NCI-H128 (cell line): ENCODE results near the gene ZBTB49.

Experiments
- DNase-seq: peaks from one replicate; lab custom pipeline; 2025; ENCODE audit not compliant: unreplicated experiment; lab: John Stamatoyannopoulos, UW

The ZBTB49 gene

DNA sequence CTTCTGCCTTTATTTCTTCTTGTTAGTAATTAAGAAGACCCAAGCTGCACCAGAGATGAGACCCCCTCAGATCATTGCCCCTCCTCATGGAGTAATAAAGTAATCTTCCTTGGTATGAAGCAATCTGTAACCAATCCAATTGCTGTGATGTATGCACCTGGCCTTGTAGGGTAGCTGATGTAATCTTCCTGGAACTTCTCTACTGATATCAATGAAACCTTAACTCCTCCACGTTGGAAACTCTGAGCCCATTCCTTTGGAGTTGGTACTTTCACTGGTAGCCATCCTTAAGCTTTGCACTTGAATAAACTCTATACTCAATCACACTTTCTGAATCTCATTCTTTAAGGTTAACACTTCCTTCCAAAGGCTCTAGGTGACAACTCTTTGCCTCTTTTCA is 65.3 kb downstream of the ZBTB49 start:
- DNase-seq, result no peak

DNA sequence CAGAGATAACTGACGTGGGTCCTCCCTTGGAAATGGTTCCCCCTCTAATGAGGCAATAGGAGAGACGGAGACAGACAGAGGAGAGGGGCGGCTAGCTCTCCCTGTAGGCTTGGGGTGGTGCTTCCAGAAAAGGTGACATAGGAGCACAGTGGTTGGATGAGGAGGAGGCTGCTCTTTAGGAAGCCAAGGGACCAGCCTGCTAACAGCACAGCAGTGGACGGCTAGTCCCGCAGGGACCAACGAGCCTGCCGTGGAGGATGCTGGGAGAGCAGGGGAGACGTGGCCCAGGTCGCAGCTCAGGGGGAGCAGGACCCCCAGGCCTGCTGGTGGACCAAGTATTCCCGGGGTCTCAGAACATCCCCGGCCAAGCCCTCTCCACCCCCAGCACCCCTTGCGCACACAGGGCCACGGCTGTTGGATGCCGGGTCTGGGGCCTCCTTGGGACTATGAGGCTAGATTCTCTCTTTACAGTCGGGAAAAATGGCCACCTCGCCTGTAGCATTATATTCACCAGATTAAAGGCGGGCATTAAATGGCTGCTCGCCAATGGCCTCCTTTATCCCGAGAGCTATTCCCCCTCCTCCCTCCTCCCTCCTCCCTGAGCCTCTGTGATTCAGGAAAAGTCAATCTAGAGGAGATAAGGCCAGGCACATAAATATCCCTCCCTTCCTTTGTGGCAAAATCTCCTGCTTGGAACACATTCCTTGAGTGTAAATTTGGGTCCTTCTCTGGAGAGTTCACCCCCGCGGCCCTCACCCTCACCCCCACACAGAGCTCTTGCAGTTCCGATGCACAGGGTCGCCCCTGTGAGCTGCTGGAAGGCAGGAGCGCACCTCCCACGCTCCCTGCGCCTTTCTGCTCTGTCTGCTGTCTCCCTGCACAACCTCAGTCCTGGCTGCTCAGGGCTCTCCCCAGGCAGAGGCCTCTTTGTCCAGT is 66.3 kb downstream of the ZBTB49 start:
- no peak for DNase-seq

GRCh38 chr4:4358093-4358854 is 68.2 kb downstream of the ZBTB49 start:
- DNase-seq, result no peak

DNA sequence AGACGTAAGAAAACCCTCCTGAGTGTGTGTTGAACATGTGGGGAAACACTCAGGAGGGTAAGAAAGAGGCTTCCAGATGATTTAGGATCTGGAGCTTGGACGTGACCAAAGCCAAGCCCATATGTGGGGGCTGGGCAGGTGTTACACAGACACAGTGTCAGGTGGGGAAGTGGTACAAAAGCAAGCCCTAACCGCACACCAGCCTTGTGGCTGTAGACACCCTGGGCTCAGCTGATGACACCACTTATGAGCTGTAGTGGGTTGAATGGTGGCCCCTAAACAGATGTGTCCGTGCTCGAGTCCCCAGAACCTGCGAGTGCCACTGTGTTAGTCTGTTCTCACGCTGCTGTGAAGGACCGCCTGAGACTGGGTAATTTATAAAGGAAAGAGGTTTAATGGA is 71.8 kb downstream of the ZBTB49 start:
- DNase-seq, result no peak

GRCh38 chr4:4362991-4363697 is 73.1 kb downstream of the ZBTB49 start:
- DNase-seq, result no peak

GRCh38 chr4:4364061-4364460 is 74.0 kb downstream of the ZBTB49 start:
- DNase-seq, result no peak

- no peak for DNase-seq
These were observed 74.6 kb downstream of the ZBTB49 start for GRCh38 chr4:4364486-4365208.

- no peak for DNase-seq
These were observed 78.9 kb downstream of the ZBTB49 start for GRCh38 chr4:4368809-4369580.
